ENCODE measurements around the gene FOXN3. TPM values are rescaled to one million over a fixed set of nuclear protein-coding genes. Genes with fewer than 3 reads are reported as not detected.

Gene FOXN3
- total RNA-seq, 2 donors from 2014 or later = 42.3 to 61.6 TPM

- 92 to 95% methylated on average over 4 of the region's 4 CpGs for WGBS, 2 donors
- no peak overlapping the region for H3K27ac ChIP-seq
These were observed 199.1 kb downstream of the FOXN3 start for GRCh38 chr14:89217891-89218290.

GRCh38 chr14:89215531-89215930 lies 201.5 kb downstream of the FOXN3 start:
- Histone ChIP-seq H3K4me1 (peaks cover 22% of the 10 kb centered on the region), H3K27me3 (no peaks in the 10 kb centered on the region), H3K4me3 (no peak overlapping the region), H3K36me3 (replicated peaks in 1 of 2; ENCODE audit: insufficient read depth in 1 of 2, low read depth in 2 of 2) (no peaks in the 10 kb centered on the region), H3K27ac (no peak overlapping the region), H3K9me3 (no peaks in the 10 kb centered on the region)
- no peak for TF ChIP-seq POLR2A (IDR thresholded peaks at IDR 0.05)
- no peak for TF ChIP-seq CTCF (IDR thresholded peaks at IDR 0.05)
- 89 to 96% methylated on average over 7 of the region's 7 CpGs for WGBS, 2 donors
- DNase-seq (no peak), ATAC-seq (no peak)
- intact Hi-C loops (cut with DNase I) = no loop called here

More at GRCh38 chr14:89217891-89218290, 199.1 kb downstream of the FOXN3 start:
- no peak for DNase-seq
- peaks cover 22% of the 10 kb centered on the region for H3K4me1 ChIP-seq
- TF ChIP-seq POLR2A (IDR thresholded peaks at IDR 0.05) = no peak
- no peak for TF ChIP-seq CTCF (IDR thresholded peaks at IDR 0.05)
- no peak overlapping the region for H3K4me3 ChIP-seq
- no peaks in the 10 kb centered on the region for H3K27me3 ChIP-seq
- H3K9me3 ChIP-seq = no peaks in the 10 kb centered on the region
- no peaks in the 10 kb centered on the region for H3K36me3 ChIP-seq (replicated peaks in 1 of 2; ENCODE audit: insufficient read depth in 1 of 2, low read depth in 2 of 2)
- no peak for ATAC-seq
- intact Hi-C loops (cut with DNase I) = no loop called here

GRCh38 chr14:89215114-89215513 lies 201.9 kb downstream of the FOXN3 start:
- intact Hi-C loops (cut with DNase I) = no loop called here
- Histone ChIP-seq H3K4me3 (no peak overlapping the region), H3K27ac (peak overlapping the region in 2 of 4 donors; percentile 50 to 62), H3K9me3 (no peaks in the 10 kb centered on the region), H3K4me1 (peaks cover 22% of the 10 kb centered on the region), H3K27me3 (no peaks in the 10 kb centered on the region), H3K36me3 (replicated peaks in 1 of 2; ENCODE audit: insufficient read depth in 1 of 2, low read depth in 2 of 2) (no peaks in the 10 kb centered on the region)
- no peak for TF ChIP-seq POLR2A (IDR thresholded peaks at IDR 0.05)
- TF ChIP-seq CTCF (IDR thresholded peaks at IDR 0.05) = no peak
- ATAC-seq = no peak
- DNase-seq = no peak

- no peaks in the 10 kb centered on the region for H3K36me3 ChIP-seq (replicated peaks in 1 of 2; ENCODE audit: insufficient read depth in 1 of 2, low read depth in 2 of 2)
- H3K4me1 ChIP-seq = peaks cover 22% of the 10 kb centered on the region
- ATAC-seq (peak; percentile 100), DNase-seq (peak; percentile 92 to 96 (median 94))
- TF ChIP-seq CTCF (IDR thresholded peaks at IDR 0.05) (peak in 6 of 7 experiments; percentile 20 to 67 (median 54)), POLR2A (IDR thresholded peaks at IDR 0.05) (no peak)
- no peaks in the 10 kb centered on the region for H3K27me3 ChIP-seq
- peak overlapping the region in 3 of 4 donors; percentile 50 to 71 (median 62) for H3K27ac ChIP-seq
- 17 to 18% methylated on average over 14 of the region's 14 CpGs for WGBS, 2 donors
- H3K9me3 ChIP-seq = no peaks in the 10 kb centered on the region
- H3K4me3 ChIP-seq = no peak overlapping the region
- intact Hi-C loops (cut with DNase I) = no loop called here
These were observed 202.6 kb downstream of the FOXN3 start for GRCh38 chr14:89214221-89214965.
